B cell (primary cell): ENCODE data around the gene ANKFY1. TPM values are rescaled to one million over a fixed set of nuclear protein-coding genes. Genes with fewer than 3 reads are reported as not detected.

Experiments
- ATAC-seq: fragments of 200-7000 bp; cut with Tn5 transposase; one replicate; pipeline ENCODE4 v1.10.0; 2021; ENCODE audit warnings: low read depth, mild to moderate bottlenecking, moderate number of reproducible peaks, moderate library complexity
- CTCF ChIA-PET: fragments of 350-600 bp; sonication (Branson Sonifier 250); formaldehyde crosslinking; loops from one replicate; lab custom pipeline; 2021; ENCODE audit warnings: antibody characterized with exemption, inconsistent platforms; lab: Charles Lee
- POLR2A ChIA-PET: fragments of 350-600 bp; sonication (Branson Sonifier 250); formaldehyde crosslinking; loops from one replicate; lab custom pipeline; 2021; ENCODE audit warnings: antibody characterized with exemption; lab: Charles Lee
- DNase-seq: peaks from one replicate; pipeline ENCODE4 v3.0.0; 2013
- H2AFZ ChIP-seq: 2 replicates; pipeline ENCODE4 v1.6.1; 2012; ENCODE audit warnings: mild to moderate bottlenecking, low read depth, low read length; ENCODE audit not compliant: insufficient read depth, poor library complexity, severe bottlenecking
- H3K27ac ChIP-seq, 2 donors: 1 replicate in 1 of 2; 2 replicates in 1 of 2; pipeline ENCODE4 v1.5.1; 2012 to 2013; ENCODE audit warnings: low read length in 2 of 2, mild to moderate bottlenecking in 2 of 2, moderate library complexity in 1 of 2
- H3K27me3 ChIP-seq, 4 experiments: fragments of 200-600 bp in 1 of 4; sonication (generic) in 1 of 4; replicated peaks in 1 of 4; 1 replicate in 2 of 4; 2 replicates in 2 of 4; pipeline versions ENCODE4 v1.6.1 to v1.7.0; 2013 to 2016; ENCODE audit warnings: low read length in 3 of 4, mild to moderate bottlenecking in 2 of 4, mixed read lengths in 1 of 4, moderate library complexity in 1 of 4; ENCODE audit not compliant: insufficient read depth in 4 of 4, control insufficient read depth in 3 of 4; ENCODE audit errors: control extremely low read depth in 1 of 4
- H3K36me3 ChIP-seq, 2 experiments: replicated peaks in 1 of 2; 1 replicate in 1 of 2; 2 replicates in 1 of 2; pipeline versions ENCODE4 v1.6.1 to v1.7.1; 2013; ENCODE audit warnings: low read length in 1 of 2; ENCODE audit not compliant: insufficient read depth in 2 of 2, control insufficient read depth in 1 of 2; ENCODE audit errors: control extremely low read depth in 1 of 2, extremely low read depth in 1 of 2
- H3K4me1 ChIP-seq, 2 donors: fragments of 200-600 bp in 1 of 2; sonication (generic) in 1 of 2; 1 replicate in 1 of 2; 2 replicates in 1 of 2; pipeline versions ENCODE4 v1.5.1 to v1.6.1; 2013 to 2017; ENCODE audit warnings: low read length in 2 of 2; ENCODE audit not compliant: control insufficient read depth in 2 of 2, insufficient read depth in 2 of 2
- H3K4me2 ChIP-seq: replicated peaks from 2 replicates; pipeline ENCODE3; 2012; ENCODE audit warnings: mild to moderate bottlenecking, low read depth, low read length; ENCODE audit not compliant: poor library complexity, severe bottlenecking
- H3K4me3 ChIP-seq, 5 experiments: fragments of 200-600 bp in 1 of 5; sonication (generic) in 1 of 5; 1 replicate in 3 of 5; 2 replicates in 2 of 5; pipeline versions ENCODE4 v1.5.1 to v1.7.0; 2011 to 2016; ENCODE audit warnings: low read length in 4 of 5, mild to moderate bottlenecking in 4 of 5, low read depth in 2 of 5, control low read depth in 1 of 5, moderate library complexity in 1 of 5; ENCODE audit not compliant: insufficient read depth in 1 of 5; ENCODE audit errors: control extremely low read depth in 1 of 5, extremely low read depth in 1 of 5
- H3K79me2 ChIP-seq: fragments of 200-600 bp; sonication (generic); one replicate; pipeline ENCODE4 v1.6.0; 2016; ENCODE audit warnings: low read length; ENCODE audit not compliant: control insufficient read depth, insufficient read depth
- H3K9ac ChIP-seq: fragments of 200-600 bp; sonication (generic); 2 replicates; pipeline ENCODE4 v1.6.1; 2017; ENCODE audit warnings: mild to moderate bottlenecking, low read length, moderate library complexity
- H3K9me3 ChIP-seq, 3 donors: one replicate each; pipeline versions ENCODE4 v1.6.1 to v1.7.1; 2013; ENCODE audit warnings: low read length in 2 of 3; ENCODE audit not compliant: control insufficient read depth in 2 of 3, insufficient read depth in 1 of 3; ENCODE audit errors: control extremely low read depth in 1 of 3
- H4K20me1 ChIP-seq: 2 replicates; pipeline ENCODE4 v1.6.0; 2012; ENCODE audit warnings: mild to moderate bottlenecking, low read length; ENCODE audit not compliant: insufficient read depth, control insufficient read depth, poor library complexity, severe bottlenecking
- H3K27ac Mint-ChIP-seq: one replicate; pipeline ENCODE4 v1.8.0; 2021; ENCODE audit warnings: mixed read lengths
- H3K27me3 Mint-ChIP-seq: one replicate; pipeline ENCODE4 v1.8.0; 2021; ENCODE audit warnings: mixed read lengths
- H3K4me1 Mint-ChIP-seq: one replicate; pipeline ENCODE4 v1.8.0; 2021; ENCODE audit warnings: mixed read lengths
- H3K4me3 Mint-ChIP-seq: one replicate; pipeline ENCODE4 v1.8.0; 2021; ENCODE audit warnings: mixed read lengths
- H3K9me3 Mint-ChIP-seq: one replicate; pipeline ENCODE4 v1.8.0; 2022; ENCODE audit warnings: mixed read lengths; ENCODE audit not compliant: insufficient read depth
- EZH2 ChIP-seq: IDR thresholded peaks from 2 replicates; pipeline ENCODE4 v1.6.1; 2012; ENCODE audit warnings: borderline replicate concordance, low read depth, mild to moderate bottlenecking, moderate library complexity, low read length; ENCODE audit not compliant: insufficient read depth, poor library complexity, severe bottlenecking
- WGBS: methylation state at CpG from one replicate; pipeline ENCODE4 v1.1.5; 2013; ENCODE audit warnings: missing lambda C conversion rate; ENCODE audit not compliant: insufficient coverage; 5-methylcytosine and 5-hydroxymethylcytosine counted together
- intact Hi-C: fragments of 100-400 bp; cut with micrococcal nuclease; formaldehyde crosslinking; loops from one replicate; pipeline ENCODE4 v1.10.0; 2022
- polyA plus RNA-seq: library from polyadenylated mRNA; depleted of rRNA; stranded (reverse); fragments of >200 nt; gene quantifications from 2 replicates; pipeline ENCODE4 v1.2.3, GENCODE V29; 2012
- total RNA-seq, 2 donors: library from RNA; stranded (reverse); fragments of 120-200 nt in 1 of 2; gene quantifications; 1 replicate in 1 of 2; 2 replicates in 1 of 2; pipeline versions ENCODE4 v1.2.3 to v1.2.4, GENCODE V29; 2013 to 2022
- TF ChIP-seq, protein P1 (sequence below): fragments of 200-600 bp; IDR thresholded peaks from one replicate; pipeline ENCODE4 v1.8.0; 2022; ENCODE audit warnings: antibody characterized with exemption, mild to moderate bottlenecking

Gene ANKFY1
- total and polyA plus RNA-seq, 2 donors (not counting 1 experiment from before 2014, with no cell fraction given) = 23.1 to 63.9 TPM

DNA sequence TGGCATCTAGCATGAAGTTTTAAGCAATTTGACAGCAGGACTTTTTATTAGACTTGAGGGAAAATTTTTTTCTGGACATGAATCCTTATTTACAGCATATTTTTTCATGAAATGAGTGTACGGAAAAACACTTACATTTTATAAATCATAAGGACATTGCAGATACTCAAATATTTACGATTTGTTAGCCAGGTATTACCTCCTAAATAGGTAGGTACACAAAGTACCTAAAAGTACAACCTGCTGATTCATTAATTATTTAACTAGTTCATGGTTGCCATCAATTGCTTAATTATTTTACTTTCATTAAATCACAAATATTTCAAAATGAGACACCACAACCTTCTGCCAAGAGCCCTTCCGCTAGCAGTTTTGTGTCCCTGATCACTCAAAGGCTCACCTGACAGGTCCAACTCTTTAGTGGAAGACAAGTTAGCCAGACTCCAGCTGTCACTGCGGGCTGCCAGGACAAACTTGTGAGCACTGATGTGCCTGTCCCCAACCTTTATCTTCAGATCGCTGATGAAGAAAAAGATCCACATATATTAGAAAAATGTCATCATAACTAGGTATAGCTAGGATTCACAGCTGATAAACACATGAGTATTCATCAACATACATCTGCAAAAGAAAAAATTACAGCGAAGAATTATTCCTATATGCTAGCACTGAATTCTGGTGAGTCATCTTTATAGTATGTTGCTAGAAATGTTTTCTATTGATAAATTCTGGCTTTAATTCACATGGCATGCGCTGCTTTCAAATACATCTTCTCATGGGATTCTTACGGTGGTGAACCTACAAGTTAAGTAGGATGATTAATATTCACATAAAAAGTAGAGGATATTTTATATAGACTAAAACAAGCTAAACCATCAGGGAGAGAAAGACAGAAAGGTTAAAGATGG lies 28.2 kb downstream of the ANKFY1 start:
- no peak for ATAC-seq
- Histone ChIP-seq H3K27ac (no peak overlapping the region), H3K27me3 (no peaks in the 10 kb centered on the region), H3K4me2 (no peak overlapping the region), H2AFZ (no peak overlapping the region), H3K9me3 (no peaks in the 10 kb centered on the region), H4K20me1 (peaks cover 4% of the 10 kb centered on the region), H3K36me3 (peaks cover 5 to 55% of the 10 kb centered on the region in 2 experiments), H3K4me3 (no peak overlapping the region), H3K9ac (no peak overlapping the region), H3K4me1 (no peaks in the 10 kb centered on the region), H3K79me2 (peaks cover 2% of the 10 kb centered on the region)
- no peak overlapping the region for H3K4me3 Mint-ChIP-seq
- POLR2A ChIA-PET = no interaction called here
- H3K4me1 Mint-ChIP-seq = no peaks in the 10 kb centered on the region
- TF ChIP-seq, protein P1, sequence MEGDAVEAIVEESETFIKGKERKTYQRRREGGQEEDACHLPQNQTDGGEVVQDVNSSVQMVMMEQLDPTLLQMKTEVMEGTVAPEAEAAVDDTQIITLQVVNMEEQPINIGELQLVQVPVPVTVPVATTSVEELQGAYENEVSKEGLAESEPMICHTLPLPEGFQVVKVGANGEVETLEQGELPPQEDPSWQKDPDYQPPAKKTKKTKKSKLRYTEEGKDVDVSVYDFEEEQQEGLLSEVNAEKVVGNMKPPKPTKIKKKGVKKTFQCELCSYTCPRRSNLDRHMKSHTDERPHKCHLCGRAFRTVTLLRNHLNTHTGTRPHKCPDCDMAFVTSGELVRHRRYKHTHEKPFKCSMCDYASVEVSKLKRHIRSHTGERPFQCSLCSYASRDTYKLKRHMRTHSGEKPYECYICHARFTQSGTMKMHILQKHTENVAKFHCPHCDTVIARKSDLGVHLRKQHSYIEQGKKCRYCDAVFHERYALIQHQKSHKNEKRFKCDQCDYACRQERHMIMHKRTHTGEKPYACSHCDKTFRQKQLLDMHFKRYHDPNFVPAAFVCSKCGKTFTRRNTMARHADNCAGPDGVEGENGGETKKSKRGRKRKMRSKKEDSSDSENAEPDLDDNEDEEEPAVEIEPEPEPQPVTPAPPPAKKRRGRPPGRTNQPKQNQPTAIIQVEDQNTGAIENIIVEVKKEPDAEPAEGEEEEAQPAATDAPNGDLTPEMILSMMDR = no peak
- no peak overlapping the region for H3K27ac Mint-ChIP-seq
- no peak for DNase-seq
- WGBS = 100% methylated on average over 1 of the region's 8 CpGs
- H3K27me3 Mint-ChIP-seq = no peaks in the 10 kb centered on the region
- intact Hi-C loops = no loop called here
- H3K9me3 Mint-ChIP-seq = no peaks in the 10 kb centered on the region
- CTCF ChIA-PET = no interaction called here

- H3K4me1 ChIP-seq = no peaks in the 10 kb centered on the region
- no peak for DNase-seq
- no peaks in the 10 kb centered on the region for H3K27me3 ChIP-seq
- ATAC-seq = no peak
- H2AFZ ChIP-seq = no peak overlapping the region
- no peak for TF ChIP-seq EZH2
- no peak overlapping the region for H3K9ac ChIP-seq
- Mint-ChIP-seq H3K4me3 (no peak overlapping the region), H3K27ac (no peak overlapping the region), H3K9me3 (no peaks in the 10 kb centered on the region), H3K27me3 (no peaks in the 10 kb centered on the region), H3K4me1 (no peaks in the 10 kb centered on the region)
- CTCF ChIA-PET = interaction anchor here (1.1 kb wide), 1 partner anchor 35 kb away, joined by 3 read pairs; no protein-coding TSS in a partner anchor
- H3K9me3 ChIP-seq = no peaks in the 10 kb centered on the region
- H3K27ac ChIP-seq = no peak overlapping the region
- H4K20me1 ChIP-seq = peaks cover 4% of the 10 kb centered on the region
- H3K4me3 ChIP-seq = no peak overlapping the region
- no peak overlapping the region for H3K4me2 ChIP-seq
- peaks cover 2% of the 10 kb centered on the region for H3K79me2 ChIP-seq
- peaks cover 4 to 53% of the 10 kb centered on the region in 2 experiments for H3K36me3 ChIP-seq
- intact Hi-C loops = no loop called here
- POLR2A ChIA-PET = no interaction called here
Measured at GRCh38 chr17:4234401-4234800, 29.4 kb downstream of the ANKFY1 start.
